SH-SY5Y (cell line): ENCODE results near the gene OR6J1.

ENCODE experiments used
- GATA2 ChIP-seq: IDR thresholded peaks from 2 replicates; pipeline ENCODE4 v1.6.1; 2011; ENCODE audit warnings: mild to moderate bottlenecking, low read depth, low read length
- GATA3 ChIP-seq: IDR thresholded peaks from 2 replicates; pipeline ENCODE4 v1.6.1; 2011; ENCODE audit warnings: low read depth, mild to moderate bottlenecking, low read length, moderate library complexity

DNA sequence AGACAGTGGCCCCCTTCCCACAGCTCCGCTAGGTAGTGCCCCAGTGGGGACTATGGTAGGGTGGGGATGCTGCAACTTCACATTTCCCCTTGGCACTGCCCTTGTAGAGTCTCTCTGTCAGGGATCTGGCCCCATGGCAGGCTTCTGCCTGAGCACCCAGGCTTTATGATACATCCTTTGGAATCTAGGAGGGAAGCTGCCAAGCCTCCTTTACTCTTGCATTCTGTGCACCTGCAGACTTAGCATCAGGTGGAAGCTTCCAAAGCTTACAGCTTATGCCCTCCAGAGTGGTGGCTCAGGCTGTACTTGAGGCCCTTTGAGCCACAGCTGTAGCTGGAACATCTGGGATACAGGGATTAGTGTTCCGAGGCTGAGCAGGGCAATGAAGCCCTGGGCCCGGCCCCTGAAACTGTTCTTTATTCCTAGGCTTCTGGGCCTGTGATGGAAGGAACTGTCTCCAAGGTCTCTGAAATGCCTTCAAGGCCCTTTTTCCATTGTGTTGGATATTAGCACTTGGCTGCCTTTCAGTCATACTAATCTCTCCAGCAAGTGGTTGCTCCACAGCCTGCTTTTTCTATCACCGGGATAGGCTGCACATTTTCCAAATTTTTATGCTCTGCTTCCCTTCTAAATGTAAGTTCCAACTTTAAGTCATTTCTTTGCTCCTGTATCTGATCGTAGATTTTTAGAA is 22.2 kb upstream of the OR6J1 start:
- TF ChIP-seq GATA2 (no peak), GATA3 (no peak)
